GM23248 (cell line): ENCODE data around the gene ARRDC1. TPM values are rescaled to one million over a fixed set of nuclear protein-coding genes. Genes with fewer than 3 reads are reported as not detected.

Source experiments
- DNase-seq: peaks from one replicate; pipeline ENCODE4 v3.0.0-alpha.2; 2015
- H2AFZ ChIP-seq: fragments of 200-600 bp; sonication (generic); 2 replicates; pipeline ENCODE4 v1.6.1; 2016; ENCODE audit warnings: antibody characterized with exemption
- H3F3A ChIP-seq: fragments of 200-600 bp; sonication (generic); 2 replicates; pipeline ENCODE4 v1.6.1; 2016; ENCODE audit warnings: mild to moderate bottlenecking, antibody characterized with exemption, mixed run types; ENCODE audit not compliant: insufficient read depth
- H3K27ac ChIP-seq: fragments of 200-600 bp; sonication (generic); 2 replicates; pipeline ENCODE4 v1.5.1; 2016; ENCODE audit warnings: mild to moderate bottlenecking
- H3K27me3 ChIP-seq: fragments of 200-600 bp; sonication (generic); replicated peaks from 2 replicates; pipeline ENCODE4 v1.6.1; 2016; ENCODE audit warnings: mild to moderate bottlenecking; ENCODE audit not compliant: insufficient read depth
- H3K36me3 ChIP-seq: fragments of 200-600 bp; sonication (generic); 2 replicates; pipeline ENCODE4 v1.6.1; 2016; ENCODE audit warnings: low read depth, mild to moderate bottlenecking
- H3K4me1 ChIP-seq: fragments of 200-600 bp; sonication (generic); 2 replicates; pipeline ENCODE4 v1.6.1; 2016; ENCODE audit warnings: mild to moderate bottlenecking; ENCODE audit not compliant: insufficient read depth
- H3K4me2 ChIP-seq: fragments of 200-600 bp; sonication (generic); one replicate; pipeline ENCODE4 v1.6.1; 2016; ENCODE audit warnings: mild to moderate bottlenecking; ENCODE audit not compliant: unreplicated experiment
- H3K4me3 ChIP-seq: fragments of 200-600 bp; sonication (generic); 2 replicates; pipeline ENCODE4 v1.5.1; 2016; ENCODE audit warnings: mild to moderate bottlenecking
- H3K79me2 ChIP-seq: fragments of 200-600 bp; sonication (generic); 2 replicates; pipeline ENCODE4 v1.6.1; 2016; ENCODE audit warnings: mild to moderate bottlenecking; ENCODE audit not compliant: insufficient read depth
- H3K9ac ChIP-seq: fragments of 200-600 bp; sonication (generic); 2 replicates; pipeline ENCODE4 v1.6.1; 2016; ENCODE audit warnings: mild to moderate bottlenecking
- H3K9me2 ChIP-seq: fragments of 200-600 bp; sonication (generic); 2 replicates; pipeline ENCODE4 v1.6.1; 2016; ENCODE audit warnings: mixed run types, mild to moderate bottlenecking, moderate library complexity; ENCODE audit not compliant: insufficient read depth
- H3K9me3 ChIP-seq: fragments of 200-600 bp; sonication (generic); one replicate; pipeline ENCODE4 v1.6.1; 2017; ENCODE audit warnings: low read depth
- H4K20me1 ChIP-seq: fragments of 200-600 bp; sonication (generic); 2 replicates; pipeline ENCODE4 v1.6.0; 2016; ENCODE audit not compliant: insufficient read depth
- EZH2 ChIP-seq: fragments of 200-600 bp; sonication (generic); IDR thresholded peaks from 2 replicates; pipeline ENCODE4 v1.6.1; 2018; ENCODE audit warnings: antibody characterized with exemption, mild to moderate bottlenecking; ENCODE audit not compliant: insufficient read depth, poor library complexity, severe bottlenecking
- EZH2phosphoT487 ChIP-seq: fragments of 200-600 bp; sonication (generic); IDR thresholded peaks from 2 replicates; pipeline ENCODE4 v1.6.1; 2018; ENCODE audit warnings: antibody characterized with exemption, moderate library complexity, mild to moderate bottlenecking, low read depth; ENCODE audit not compliant: insufficient read depth
- WGBS, 2 experiments: methylation state at CpG; one replicate each; pipeline ENCODE4 v1.1.6; 2015 to 2017; ENCODE audit warnings: low lambda C conversion rate in 2 of 2, low coverage in 1 of 2; ENCODE audit errors: missing lambda C conversion rate in 2 of 2; 5-methylcytosine and 5-hydroxymethylcytosine counted together
- in situ Hi-C: fragments of 300-500 bp; cut with MboI; formaldehyde crosslinking; loops from 2 replicates; pipeline ENCODE4 v1.15.0; 2020
- polyA plus RNA-seq: library from polyadenylated mRNA; unstranded; fragments of >200 nt; fragmentation: Nextera tagmentation; extraction: Ambion mirVana; gene quantifications from 2 replicates; pipeline ENCODE4 v1.2.1, GENCODE V29; 2016
- total RNA-seq: library from RNA; depleted of rRNA; stranded (reverse); fragments of >200 nt; shearing (Covaris generic); gene quantifications from 2 replicates; pipeline ENCODE4 v1.2.3, GENCODE V29; 2014

ARRDC1 gene
- total and polyA plus RNA-seq, 2 experiments from 2014 or later, result 21.0 to 26.9 TPM

DNA sequence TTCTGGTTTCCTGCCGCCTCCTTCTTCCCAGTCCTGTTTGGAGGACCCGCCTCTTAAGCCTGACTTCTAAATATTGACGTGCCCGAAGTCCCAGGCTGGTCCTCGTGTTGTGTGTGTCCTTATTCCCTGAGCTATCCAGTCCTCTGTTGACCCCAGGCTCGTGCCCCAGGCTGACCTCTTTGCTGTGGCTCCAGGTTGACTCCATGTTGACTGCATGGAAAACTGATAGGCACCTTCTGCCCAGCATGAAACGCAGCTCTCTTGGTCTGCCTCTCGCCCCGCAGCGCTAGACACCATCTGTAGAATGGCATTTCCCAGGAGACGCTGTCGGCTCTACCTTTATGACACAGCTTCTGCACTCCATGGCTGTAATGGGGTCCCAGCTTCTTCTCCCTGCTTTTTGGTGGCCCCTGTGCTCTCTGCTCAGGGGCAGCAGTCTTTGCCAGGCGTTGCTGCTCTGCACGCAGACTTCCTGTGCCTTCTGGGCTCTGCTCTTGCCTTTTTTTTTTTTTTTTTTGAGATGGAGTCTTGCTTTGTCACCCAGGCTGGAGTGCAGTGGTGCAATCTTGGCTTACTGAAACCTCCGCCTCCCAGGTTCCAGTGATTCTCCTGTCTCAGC is 41.7 kb downstream of the ARRDC1 start:
- Histone ChIP-seq H3K36me3 (no peaks in the 10 kb centered on the region; the same call in 1 of the 2 replicates), H2AFZ (no peak overlapping the region), H3K27me3 (no peaks in the 10 kb centered on the region), H3K4me1 (0 out of 2 replicates have a peak, but pooled peaks cover 3% of the 10 kb centered on the region), H3K4me3 (no peak overlapping the region), H3K79me2 (peaks cover 100% of the 10 kb centered on the region), H3K4me2 (no peak overlapping the region), H3K9ac (no peak overlapping the region), H3K27ac (no peak overlapping the region), H4K20me1 (no peaks in the 10 kb centered on the region), H3F3A (no peaks in the 10 kb centered on the region), H3K9me3 (no peaks in the 10 kb centered on the region), H3K9me2 (no peaks in the 10 kb centered on the region)
- WGBS, 2 experiments, result 87 to 91% methylated on average over 14 to 15 of the region's 15 CpGs
- in situ Hi-C loops, result no loop called here
- DNase-seq, result no peak
- TF ChIP-seq EZH2phosphoT487 (no peak), EZH2 (no peak)

DNA sequence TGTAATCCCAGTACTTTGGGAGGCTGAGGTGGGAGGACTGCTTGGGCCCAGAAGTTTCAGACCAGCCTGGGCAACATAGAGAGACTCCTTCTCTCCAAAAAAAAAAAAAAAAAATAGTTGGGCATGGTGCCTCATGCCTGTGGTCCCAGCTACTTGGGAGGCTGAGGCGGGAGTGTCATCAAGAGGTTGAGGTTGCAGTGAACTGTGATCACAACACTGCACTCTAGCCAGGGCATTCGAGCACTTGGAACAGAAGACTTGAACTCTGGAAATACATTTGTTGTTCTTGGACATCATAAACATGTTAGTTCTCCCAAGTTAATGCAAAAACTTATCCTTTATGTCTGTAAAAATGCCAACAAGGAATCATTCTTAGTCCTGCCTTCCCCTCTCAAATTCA is 42.9 kb downstream of the ARRDC1 start:
- TF ChIP-seq EZH2phosphoT487 (no peak), EZH2 (no peak)
- Histone ChIP-seq H3K9me2 (no peaks in the 10 kb centered on the region), H4K20me1 (no peaks in the 10 kb centered on the region), H3K27ac (no peak overlapping the region), H3K79me2 (peaks cover 100% of the 10 kb centered on the region), H2AFZ (no peak overlapping the region), H3K4me2 (no peak overlapping the region), H3K4me1 (0 out of 2 replicates have a peak, but pooled peaks cover 3% of the 10 kb centered on the region), H3K36me3 (no peaks in the 10 kb centered on the region; the same call in 1 of the 2 replicates), H3F3A (no peaks in the 10 kb centered on the region), H3K9me3 (no peaks in the 10 kb centered on the region), H3K9ac (no peak overlapping the region), H3K4me3 (no peak overlapping the region), H3K27me3 (no peaks in the 10 kb centered on the region)
- in situ Hi-C loops, result no loop called here
- peak; percentile 29 for DNase-seq
- 61 to 62% methylated on average over 2 of the region's 2 CpGs for WGBS, 2 experiments

DNA sequence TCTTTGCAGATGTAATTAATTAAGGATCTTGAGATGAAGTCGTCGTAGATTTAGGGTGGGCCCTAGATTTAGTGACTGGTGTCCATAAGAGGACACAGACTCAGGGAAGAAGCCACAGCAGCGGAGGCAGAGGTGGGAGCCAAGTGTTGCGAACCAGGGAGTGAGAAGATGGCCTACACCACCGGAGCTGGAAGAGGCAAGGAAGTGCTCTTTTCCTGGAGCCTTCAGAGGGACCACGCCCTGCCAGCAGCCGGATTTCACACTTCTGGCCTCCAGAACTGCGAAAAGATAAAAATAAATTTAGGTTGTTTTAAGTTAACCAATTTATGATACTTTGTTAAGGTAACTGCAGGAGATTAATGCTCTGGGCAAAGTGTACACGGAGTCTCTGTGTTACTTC is 44.1 kb downstream of the ARRDC1 start:
- Histone ChIP-seq H3K9me3 (no peaks in the 10 kb centered on the region), H3K4me1 (0 out of 2 replicates have a peak, but pooled peaks cover 3% of the 10 kb centered on the region), H2AFZ (no peak overlapping the region), H3K36me3 (no peaks in the 10 kb centered on the region), H3K4me2 (no peak overlapping the region), H3K79me2 (peaks cover 100% of the 10 kb centered on the region), H3K4me3 (no peak overlapping the region), H3K27me3 (no peaks in the 10 kb centered on the region), H3F3A (no peaks in the 10 kb centered on the region), H3K9me2 (no peaks in the 10 kb centered on the region), H4K20me1 (no peaks in the 10 kb centered on the region), H3K9ac (no peak overlapping the region), H3K27ac (no peak overlapping the region)
- TF ChIP-seq EZH2, result no peak
- TF ChIP-seq EZH2phosphoT487, result no peak
- no peak for DNase-seq
- in situ Hi-C loops, result no loop called here
- WGBS, 2 experiments, result 49 to 60% methylated on average over 9 of the region's 9 CpGs

DNA sequence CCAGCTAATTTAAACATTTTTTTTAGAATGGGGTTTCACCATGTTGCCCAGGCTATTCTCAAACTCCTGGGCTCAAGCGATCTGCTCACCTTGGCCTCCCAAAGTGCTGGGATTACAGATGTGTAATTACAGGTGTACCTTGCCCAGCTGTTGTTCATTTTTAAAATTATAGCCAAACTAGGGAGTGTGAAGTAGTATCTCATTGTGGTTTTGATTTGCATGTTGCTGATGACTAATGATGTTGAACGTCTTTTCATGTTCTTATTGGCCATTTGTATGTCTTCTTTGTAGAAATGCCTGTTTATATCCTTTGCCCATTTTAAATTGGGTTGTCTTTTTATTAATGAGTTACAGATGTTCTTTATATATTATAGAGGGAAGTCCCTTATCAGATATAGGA is 44.8 kb downstream of the ARRDC1 start:
- H3K9me2 ChIP-seq, result no peaks in the 10 kb centered on the region
- DNase-seq, result no peak
- no peaks in the 10 kb centered on the region for H3K36me3 ChIP-seq
- H2AFZ ChIP-seq, result no peak overlapping the region
- H3K27ac ChIP-seq, result no peak overlapping the region
- no peak overlapping the region for H3K9ac ChIP-seq
- no peaks in the 10 kb centered on the region for H3K9me3 ChIP-seq
- no peak overlapping the region for H3K4me3 ChIP-seq
- WGBS, 2 experiments, result 86 to 90% methylated on average over 2 of the region's 2 CpGs
- peaks cover 100% of the 10 kb centered on the region for H3K79me2 ChIP-seq
- H3K4me1 ChIP-seq, result 0 out of 2 replicates have a peak, but pooled peaks cover 3% of the 10 kb centered on the region
- no peaks in the 10 kb centered on the region for H3F3A ChIP-seq
- H4K20me1 ChIP-seq, result no peaks in the 10 kb centered on the region
- in situ Hi-C loops, result no loop called here
- H3K4me2 ChIP-seq, result no peak overlapping the region
- TF ChIP-seq EZH2phosphoT487 (no peak), EZH2 (no peak)
- no peaks in the 10 kb centered on the region for H3K27me3 ChIP-seq
